ENCODE data around the gene ZDHHC4.

The ZDHHC4 gene

DNA sequence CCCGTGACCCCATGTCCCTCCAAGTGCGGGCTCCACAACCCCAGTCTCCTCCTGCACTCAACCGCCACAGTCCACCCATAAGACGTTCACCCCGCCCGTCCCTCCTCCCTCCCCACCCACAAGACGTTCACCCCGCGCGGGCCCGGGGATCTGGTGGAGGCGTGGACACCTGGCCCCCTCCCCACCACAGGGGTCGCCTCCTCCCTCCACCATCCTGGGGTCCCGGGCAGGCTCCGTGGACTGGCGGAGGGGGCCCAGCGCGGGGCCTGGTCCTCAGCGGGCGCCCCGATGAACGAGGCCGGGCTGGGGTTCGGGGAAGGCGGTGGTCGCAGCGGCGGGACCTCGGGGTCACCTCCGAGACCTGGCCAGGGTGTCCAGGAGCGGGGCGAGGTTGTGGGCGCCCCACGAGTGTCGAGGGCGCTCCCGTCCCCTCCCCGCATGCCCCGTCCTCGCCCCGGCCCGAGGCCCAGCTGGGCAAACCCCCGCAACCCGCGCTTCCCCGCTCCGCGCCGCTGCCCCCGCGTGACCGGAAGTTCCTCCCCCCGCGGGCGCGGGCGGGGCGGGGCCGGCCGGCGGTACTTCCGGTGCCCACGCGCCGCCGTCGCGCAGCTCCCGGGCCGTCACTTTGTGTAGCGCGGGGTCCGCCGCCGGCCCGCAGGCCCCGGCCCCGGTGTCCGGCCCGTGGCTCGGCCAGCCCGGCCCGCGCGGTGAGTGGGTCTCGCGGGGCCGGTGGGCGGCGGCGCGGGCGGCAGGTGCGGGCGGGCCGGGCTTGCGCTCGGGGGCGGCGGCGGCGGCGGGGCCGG is 59.7 kb downstream of the ZDHHC4 start, which contains the start of gene ZNF316:
Gene ZNF316 (plus strand): TSS at position 578 of the 803 bp plus-strand sequence. CDS start 5,092 bp downstream, outside the sequence.
- DNase-seq (ENCODE audit: low read depth), result peak; percentile 55

DNA sequence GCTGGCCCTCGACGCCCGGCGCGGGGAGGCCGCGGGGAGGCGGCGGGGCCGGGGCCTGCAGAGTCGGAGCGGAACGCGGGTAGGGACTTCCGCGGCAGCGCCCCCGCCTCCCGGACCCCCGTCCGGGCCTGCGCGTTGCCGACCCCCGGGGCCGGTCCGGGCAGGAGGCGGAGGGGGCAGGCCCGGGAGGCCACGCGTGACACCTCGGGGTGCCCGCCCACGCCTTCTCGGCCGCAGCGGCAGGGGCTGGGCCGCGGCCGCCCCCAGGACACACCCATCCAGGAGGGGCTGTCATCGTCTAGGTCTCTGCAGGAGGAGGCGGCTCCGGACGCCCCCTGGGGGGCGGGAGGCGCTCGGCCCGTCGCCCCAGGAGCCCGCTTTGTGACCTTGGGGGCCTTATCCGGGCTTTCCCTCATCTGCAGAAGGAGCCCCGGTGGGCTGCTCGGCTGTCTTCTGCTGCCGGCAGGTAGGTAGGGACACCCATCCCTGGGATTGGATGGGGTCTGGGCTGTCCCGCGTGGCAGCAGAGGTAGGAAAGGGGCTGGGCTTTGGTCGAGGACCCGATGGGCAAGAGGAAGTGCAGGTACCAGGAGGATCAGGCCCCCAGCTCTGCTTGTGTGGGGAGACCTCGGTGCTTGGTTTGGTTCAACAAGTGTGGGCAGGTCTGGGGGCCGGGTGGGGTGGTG is 60.4 kb downstream of the ZDHHC4 start:
- peak; percentile 61 for DNase-seq (ENCODE audit: low read depth)
